ENCODE measurements around the gene PHACTR2.

The PHACTR2 gene

GRCh38 chr6:143675382-143675900 is 2.3 kb upstream of the PHACTR2 start:
- no peak for DNase-seq (ENCODE audit: low spot score)

- DNase-seq (ENCODE audit: low spot score), result no peak
Observed at GRCh38 chr6:143675946-143676345, 1.8 kb upstream of the PHACTR2 start.

DNA sequence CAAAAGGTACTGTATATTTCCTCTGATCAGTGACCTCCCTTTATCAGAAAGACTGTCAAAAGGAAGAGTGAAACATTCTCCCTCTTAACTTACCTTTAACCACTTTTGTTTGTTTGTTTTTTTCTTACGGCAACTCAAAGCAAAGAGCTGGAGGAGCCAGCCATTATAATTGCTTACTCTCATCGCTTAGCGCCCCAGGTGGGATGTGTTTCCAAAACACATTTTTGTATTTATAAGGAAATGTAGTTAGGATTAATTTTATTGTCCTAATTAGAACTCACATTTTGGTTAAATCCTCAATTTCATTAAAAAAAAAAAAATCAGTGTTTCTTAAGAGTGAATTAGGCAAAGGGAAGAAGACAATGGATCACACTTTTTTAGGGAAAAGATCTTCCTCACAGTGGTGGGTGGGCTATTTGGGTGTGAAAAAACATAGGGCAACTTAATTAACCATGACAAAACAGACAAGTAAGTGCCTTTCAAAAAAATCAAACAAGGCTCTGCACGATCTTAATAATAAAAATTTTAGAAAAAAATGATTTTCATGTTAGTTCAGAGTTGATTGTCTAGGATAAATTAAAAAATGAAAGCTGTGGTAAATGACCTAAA is 1.2 kb upstream of the PHACTR2 start:
- no peak for DNase-seq (ENCODE audit: low spot score)

DNA sequence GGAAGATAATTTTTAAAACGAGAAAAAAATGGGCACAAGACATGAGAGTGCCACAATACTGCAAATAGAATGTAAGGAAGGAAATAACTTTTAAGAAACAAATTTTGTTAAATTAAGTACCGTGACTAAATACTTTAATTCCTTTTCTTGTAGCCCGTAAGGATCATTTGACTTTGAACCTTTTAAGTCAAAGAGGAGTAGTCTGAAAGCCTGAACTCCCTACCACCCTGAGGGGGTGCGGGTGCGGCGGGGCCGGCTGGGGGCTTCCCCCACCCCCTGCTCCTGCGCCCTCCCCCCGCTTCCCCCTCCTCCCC is 231 bp upstream of the PHACTR2 start:
- DNase-seq (ENCODE audit: low spot score), result no peak

DNA sequence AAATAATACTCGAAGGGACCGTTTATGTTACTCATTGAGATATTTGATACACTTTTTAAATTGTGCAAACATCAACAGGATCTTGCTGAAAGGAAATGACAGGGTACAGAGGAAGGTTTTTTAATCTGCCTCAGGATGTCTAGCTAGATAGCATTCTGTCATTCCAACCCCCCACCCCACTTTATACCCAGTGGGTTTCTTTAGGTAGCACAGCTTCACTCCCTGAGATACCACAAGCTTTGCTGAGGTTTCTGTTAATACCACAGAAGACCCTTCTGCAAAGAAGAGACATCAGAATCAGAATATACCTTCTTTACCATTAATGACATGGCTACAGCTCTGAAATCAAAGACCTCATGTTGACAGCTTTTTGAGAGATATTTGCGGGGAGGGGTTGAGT is 1.3 kb downstream of the PHACTR2 start:
- DNase-seq (ENCODE audit: low spot score), result no peak

DNA sequence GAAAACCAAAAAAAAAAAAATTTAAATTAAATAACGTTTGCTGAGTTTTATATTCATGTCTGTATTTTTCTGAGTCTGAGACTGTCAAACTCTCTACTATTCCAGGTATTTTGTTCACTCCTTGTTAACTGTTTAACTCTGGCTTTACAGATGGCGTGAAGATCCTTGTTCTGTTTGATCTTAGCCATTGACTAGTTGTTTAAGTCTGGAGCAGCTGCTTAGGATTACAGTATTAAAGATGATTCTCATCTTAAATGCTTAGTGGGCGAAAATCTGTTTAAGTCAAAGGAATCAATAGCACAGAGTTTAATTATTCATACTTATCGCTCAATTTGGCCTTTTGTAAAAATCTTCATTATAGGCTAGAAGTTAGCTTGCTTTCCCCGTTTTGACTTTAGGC is 2.4 kb downstream of the PHACTR2 start:
- no peak for DNase-seq (ENCODE audit: low spot score)

DNA sequence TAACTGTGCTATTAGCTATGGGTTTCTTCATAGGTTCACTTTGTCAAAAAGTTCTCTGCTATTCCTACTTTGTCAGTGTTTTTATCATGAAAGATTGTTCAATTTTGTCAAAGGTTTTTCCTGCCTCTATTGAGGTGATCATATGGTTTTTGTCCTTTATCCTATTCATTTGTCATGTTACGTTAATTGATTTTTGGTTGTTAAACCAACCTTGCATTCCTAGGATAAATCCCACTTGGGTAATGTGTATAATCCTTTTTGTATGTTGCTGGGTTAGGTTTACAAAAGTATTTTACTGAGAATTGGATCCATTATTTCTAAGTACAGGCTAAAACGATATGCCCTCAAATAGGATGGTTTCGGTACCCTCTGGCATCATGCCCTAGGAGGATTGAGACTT is 5.0 kb downstream of the PHACTR2 start:
- no peak for DNase-seq (ENCODE audit: low spot score)

GRCh38 chr6:143684486-143684885 is 6.7 kb downstream of the PHACTR2 start:
- DNase-seq (ENCODE audit: low spot score), result no peak

- DNase-seq (ENCODE audit: low spot score), result no peak
Observed at GRCh38 chr6:143685653-143686052, 7.9 kb downstream of the PHACTR2 start.

GRCh38 chr6:143687591-143687990 is 9.8 kb downstream of the PHACTR2 start:
- DNase-seq (ENCODE audit: low spot score), result no peak

DNA sequence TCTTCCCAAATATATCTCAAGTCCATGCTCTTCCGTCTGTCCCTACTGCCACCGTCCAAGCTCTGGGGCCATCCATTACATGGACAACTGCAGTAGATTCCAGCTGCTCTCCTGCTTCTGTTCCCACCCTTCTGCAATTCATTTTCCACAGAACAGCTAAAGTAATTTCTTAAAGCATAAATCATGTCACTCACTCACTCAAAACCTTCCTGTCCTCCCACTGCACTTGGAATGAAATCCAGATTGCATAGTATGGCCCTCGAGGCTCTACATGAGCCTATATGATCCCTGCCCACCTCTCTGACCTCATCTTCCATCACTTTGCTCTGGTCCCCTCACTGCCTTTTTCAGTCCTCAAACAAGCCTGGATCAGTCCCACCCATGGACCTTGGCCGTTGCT is 10.9 kb downstream of the PHACTR2 start:
- no peak for DNase-seq (ENCODE audit: low spot score)

- DNase-seq (ENCODE audit: low spot score), result no peak
Observed at GRCh38 chr6:143689852-143690251, 12.1 kb downstream of the PHACTR2 start.

GRCh38 chr6:143691155-143691554 is 13.4 kb downstream of the PHACTR2 start:
- DNase-seq (ENCODE audit: low spot score), result no peak

DNA sequence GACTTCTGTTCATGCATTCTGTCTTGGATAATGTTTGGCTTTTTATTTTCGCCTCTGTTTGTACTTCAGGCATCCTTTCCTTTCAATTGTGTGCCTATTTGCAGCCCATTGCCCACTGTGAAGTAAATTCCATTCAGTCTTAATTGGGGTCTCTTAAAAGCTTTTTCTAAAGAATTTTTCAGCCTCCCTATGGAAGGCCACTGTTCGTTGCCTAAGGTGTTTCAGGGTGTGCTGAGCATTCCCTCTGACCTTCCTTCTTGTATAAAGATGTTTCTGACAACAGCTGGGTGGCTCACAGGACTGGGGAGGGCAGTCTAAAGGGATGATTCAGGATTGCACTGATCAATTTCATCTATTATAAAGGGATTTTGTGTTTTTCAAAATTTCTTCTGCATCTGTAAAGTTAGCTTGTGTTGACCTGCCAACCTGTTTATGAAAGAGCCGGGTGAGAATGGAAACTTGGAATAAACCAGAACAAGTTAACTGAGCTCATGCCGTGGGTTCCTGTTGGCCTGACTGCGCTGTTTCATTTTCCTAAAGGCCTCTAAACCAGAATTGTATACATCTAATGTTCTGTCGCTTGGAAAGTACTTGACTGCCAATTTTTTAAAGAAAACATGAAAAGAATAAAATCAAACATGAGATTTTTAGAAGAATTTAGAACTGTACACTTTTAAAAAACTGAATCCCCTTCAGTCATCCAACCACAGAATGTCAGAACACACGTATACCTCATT is 14.3 kb downstream of the PHACTR2 start:
- no peak for DNase-seq (ENCODE audit: low spot score)

- DNase-seq (ENCODE audit: low spot score), result no peak
Observed at GRCh38 chr6:143692696-143693095, 14.9 kb downstream of the PHACTR2 start.

GRCh38 chr6:143694013-143694412 is 16.2 kb downstream of the PHACTR2 start:
- DNase-seq (ENCODE audit: low spot score), result no peak

- DNase-seq (ENCODE audit: low spot score), result no peak
Observed at GRCh38 chr6:143694560-143694959, 16.8 kb downstream of the PHACTR2 start.

DNA sequence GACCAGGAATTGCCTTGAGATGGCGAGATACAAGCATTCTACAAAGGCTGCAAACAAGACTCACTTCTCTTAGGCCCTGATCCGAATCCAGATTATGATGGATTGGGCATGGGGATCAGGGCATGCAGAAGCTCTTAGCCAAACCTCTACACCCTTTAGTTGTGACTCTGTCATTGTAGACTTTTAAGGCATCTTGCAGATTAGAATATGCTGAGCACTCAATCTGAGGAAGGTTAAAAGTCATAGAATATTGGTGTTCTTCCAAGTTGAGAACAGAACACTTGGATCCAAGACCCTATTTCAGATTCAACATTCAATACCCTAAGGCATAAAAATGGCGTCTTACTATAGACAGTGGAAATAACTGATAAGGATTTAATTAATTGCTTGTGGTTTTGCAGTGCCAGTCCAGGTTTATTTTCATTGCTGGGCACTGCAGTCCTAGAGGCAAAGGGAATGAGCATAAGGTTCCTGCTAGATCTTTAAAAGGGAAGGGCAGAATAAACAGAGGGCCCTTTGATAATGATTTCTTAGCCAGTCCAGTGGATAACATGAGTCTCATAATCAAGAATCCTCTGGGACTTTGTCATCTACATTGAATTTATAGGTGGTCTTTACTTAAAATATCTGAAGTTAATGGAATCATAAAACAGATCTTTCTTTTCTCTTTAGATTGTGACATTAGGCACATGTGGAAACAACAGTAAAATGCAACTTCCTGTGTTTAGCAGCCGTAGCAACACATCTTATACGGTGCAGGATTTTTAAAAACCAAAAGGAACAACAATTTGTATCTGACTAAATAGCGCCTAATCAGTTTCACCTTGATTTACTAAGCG is 17.6 kb downstream of the PHACTR2 start:
- no peak for DNase-seq (ENCODE audit: low spot score)

- DNase-seq (ENCODE audit: low spot score), result no peak
Observed at GRCh38 chr6:143695969-143696663, 18.4 kb downstream of the PHACTR2 start.

DNA sequence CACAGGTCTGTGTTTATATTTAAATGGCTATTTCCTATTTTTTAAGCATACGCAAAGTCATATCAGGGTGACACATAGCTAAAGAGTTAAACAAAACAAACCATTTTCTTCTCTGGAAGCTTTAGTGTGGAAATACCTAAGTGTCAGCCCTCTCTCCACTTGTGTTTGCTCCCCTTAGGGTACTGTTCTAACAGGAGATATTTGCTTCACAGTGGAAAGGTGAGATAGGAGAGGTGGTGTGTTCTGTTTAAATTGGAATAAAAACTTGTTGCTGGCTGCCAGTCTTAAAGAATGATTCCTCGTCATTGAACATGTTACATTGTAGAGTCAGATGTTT is 18.9 kb downstream of the PHACTR2 start:
- no peak for DNase-seq (ENCODE audit: low spot score)

DNA sequence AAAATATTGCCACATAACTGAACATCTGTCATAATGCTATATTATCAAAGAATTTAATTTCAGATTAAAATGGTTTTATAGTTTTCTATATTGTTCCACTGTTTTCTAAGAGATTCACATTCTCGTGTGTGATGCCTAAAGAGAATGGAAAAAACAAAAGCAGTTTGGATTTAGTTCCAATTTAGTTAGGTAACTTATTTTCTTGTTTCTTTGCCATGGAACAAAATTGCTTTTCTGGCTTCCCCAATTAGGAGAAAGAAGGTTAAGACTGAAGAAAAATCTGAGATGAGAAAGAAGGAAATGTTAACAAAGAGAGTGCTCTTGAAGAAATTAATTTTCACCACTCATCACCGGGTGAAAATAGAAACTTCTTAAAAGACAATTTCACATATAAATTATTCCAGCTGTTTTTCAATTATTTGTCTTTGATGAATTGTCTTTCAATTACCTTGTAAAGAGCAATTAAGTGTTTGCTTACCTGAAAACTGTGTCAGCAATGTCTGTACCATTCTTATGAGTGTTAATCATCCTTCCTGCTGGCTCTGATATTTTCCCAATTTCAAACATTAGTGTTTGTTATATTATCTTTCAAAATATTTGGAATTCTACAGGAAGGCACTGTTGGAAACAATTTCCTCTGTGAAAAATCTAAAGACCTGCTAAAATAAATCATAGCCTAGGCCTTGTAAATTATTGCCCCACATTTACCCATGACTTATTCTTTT is 19.5 kb downstream of the PHACTR2 start:
- DNase-seq (ENCODE audit: low spot score), result no peak

GRCh38 chr6:143698329-143698728 is 20.6 kb downstream of the PHACTR2 start:
- no peak for DNase-seq (ENCODE audit: low spot score)

All from ecto neural progenitor cell (in vitro differentiated cells).